Kidney (tissue), 14 donors: ENCODE measurements around the gene KCNIP3. TPM values are rescaled to one million over a fixed set of nuclear protein-coding genes. Genes with fewer than 3 reads are reported as not detected.

Source experiments
- DNase-seq, 5 donors: peaks; one replicate each; pipeline ENCODE4 v3.0.0-alpha.2; 2013 to 2020
- FAIRE-seq: peaks from 2 replicates; lab custom pipeline; 2012; peaks lifted over from hg19 to GRCh38; lab: Jason Lieb, UNC
- H3K27ac ChIP-seq, 2 donors: one replicate each; pipeline ENCODE4 v1.7.0; 2013; ENCODE audit warnings: low read depth in 2 of 2, low read length in 2 of 2, inconsistent platforms in 1 of 2
- H3K27me3 ChIP-seq: one replicate; pipeline ENCODE4 v1.7.1; 2013; ENCODE audit warnings: low read length, inconsistent platforms; ENCODE audit not compliant: control insufficient read depth, insufficient read depth
- H3K36me3 ChIP-seq, 3 donors: one replicate each; pipeline versions ENCODE4 v1.7.0 to v1.7.1; 2013; ENCODE audit warnings: low read length in 3 of 3, control low read depth in 1 of 3, inconsistent platforms in 1 of 3; ENCODE audit not compliant: insufficient read depth in 3 of 3, control insufficient read depth in 2 of 3
- H3K4me1 ChIP-seq, 3 donors: one replicate each; pipeline versions ENCODE4 v1.7.0 to v1.7.1; 2013; ENCODE audit warnings: low read length in 3 of 3, inconsistent platforms in 1 of 3, low read depth in 1 of 3; ENCODE audit not compliant: control insufficient read depth in 2 of 3, insufficient read depth in 2 of 3
- H3K4me3 ChIP-seq, 3 donors: one replicate each; pipeline versions ENCODE4 v1.7.0 to v1.8.1; 2013; ENCODE audit warnings: low read length in 3 of 3, control low read depth in 1 of 3, inconsistent platforms in 1 of 3
- H3K9ac ChIP-seq, 3 donors: one replicate each; pipeline versions ENCODE4 v1.7.0 to v1.7.1; 2013; ENCODE audit warnings: low read length in 3 of 3, control low read depth in 1 of 3, inconsistent platforms in 1 of 3
- H3K9me3 ChIP-seq, 3 donors: one replicate each; pipeline versions ENCODE4 v1.7.0 to v1.7.1; 2013; ENCODE audit warnings: low read length in 3 of 3, control low read depth in 1 of 3, inconsistent platforms in 1 of 3; ENCODE audit not compliant: control insufficient read depth in 2 of 3, insufficient read depth in 1 of 3
- CTCF ChIP-seq: IDR thresholded peaks from 3 replicates; pipeline ENCODE4 v1.5.1; 2012; ENCODE audit warnings: mild to moderate bottlenecking, moderate library complexity, borderline replicate concordance; ENCODE audit not compliant: insufficient read depth; ENCODE audit errors: extremely low read depth
- intact Hi-C: fragments of 100-400 bp; cut with DNase I; formaldehyde crosslinking; loops from one replicate; pipeline ENCODE4 v1.11.1; 2022
- polyA plus RNA-seq: library from polyadenylated mRNA; stranded (reverse); fragments of 350-450 nt; fragmentation: Illumina TruSeq; extraction: RNeasy Lipid Tissue Mini Kit (QIAGEN cat#74804); gene quantifications from one replicate; pipeline ENCODE4 v1.2.3, GENCODE V29; 2014; ENCODE audit warnings: low read depth, low replicate concordance; ENCODE audit not compliant: insufficient read depth
- total RNA-seq: library from RNA; stranded (reverse); fragmentation: NEBNext Ultra II Directional; extraction: Animal tissue kit (Norgen Biotek cat#: 25700); gene quantifications from one replicate; pipeline ENCODE4 v1.2.1, GENCODE V29; 2021
- donor health status: control.
- donor health status: control.
- donor health status: control.
- donor health status: control.
- donor health status: control.
- donor health status: DM: yes; HTN: yes; CAD: no.
- donor health status: Normal renal cell carcinoma (clear cell type).

Gene KCNIP3
- total and polyA plus RNA-seq, 2 donors from 2014 or later: 14.8 to 27.6 TPM

GRCh38 chr2:95303191-95303919 is 6.2 kb downstream of the KCNIP3 start:
- no peak for TF ChIP-seq CTCF
- peak in 1 of 5 donors; percentile 48 for DNase-seq
- Histone ChIP-seq H3K9ac (peak overlapping the region in 1 of 3 donors; percentile 30), H3K9me3 (no peaks in the 10 kb centered on the region), H3K4me1 (peaks cover 7 to 40% (median 19%) of the 10 kb centered on the region in 3 donors), H3K27ac (peak overlapping the region; percentile 30 to 63), H3K27me3 (no peaks in the 10 kb centered on the region), H3K4me3 (no peak overlapping the region), H3K36me3 (no peaks in the 10 kb centered on the region)
- no peak for FAIRE-seq
- intact Hi-C loops: no loop called here

GRCh38 chr2:95305380-95306061 is 8.4 kb downstream of the KCNIP3 start:
- Histone ChIP-seq H3K4me1 (peaks cover 7 to 43% (median 19%) of the 10 kb centered on the region in 3 donors), H3K4me3 (no peak overlapping the region), H3K27ac (peak overlapping the region; percentile 65 to 81), H3K27me3 (no peaks in the 10 kb centered on the region), H3K9ac (no peak overlapping the region), H3K36me3 (no peaks in the 10 kb centered on the region), H3K9me3 (no peaks in the 10 kb centered on the region)
- TF ChIP-seq CTCF: no peak
- FAIRE-seq (peak; percentile 13), DNase-seq (peak in 2 of 5 donors; percentile 70 to 75)
- intact Hi-C loops: no loop called here

- peaks cover 7 to 36% (median 13%) of the 10 kb centered on the region in 3 donors for H3K4me1 ChIP-seq
- no peak for TF ChIP-seq CTCF
- no peaks in the 10 kb centered on the region for H3K36me3 ChIP-seq
- no peaks in the 10 kb centered on the region for H3K27me3 ChIP-seq
- H3K9me3 ChIP-seq: no peaks in the 10 kb centered on the region
- DNase-seq: peak in 1 of 5 donors; percentile 47
- no peak for FAIRE-seq
- peak overlapping the region; percentile 65 to 81 for H3K27ac ChIP-seq
- intact Hi-C loops: no loop called here
- H3K9ac ChIP-seq: no peak overlapping the region
- H3K4me3 ChIP-seq: no peak overlapping the region
Measured at GRCh38 chr2:95306336-95306895, 9.3 kb downstream of the KCNIP3 start.
